Activated B cell treated with CpG ODN at 0.5 μM for 24 hours (primary cell): Measurements from ENCODE around the gene FRMD6. TPM values are rescaled to one million over a fixed set of nuclear protein-coding genes. Genes with fewer than 3 reads are reported as not detected.

Source experiments
- ATAC-seq: fragments of 200-7000 bp; cut with Tn5 transposase; one replicate; pipeline ENCODE4 v1.10.0; 2021; ENCODE audit warnings: low read depth, mild to moderate bottlenecking, moderate library complexity
- CTCF ChIA-PET: fragments of 350-600 bp; sonication (Branson Sonifier 250); formaldehyde crosslinking; loops from one replicate; lab custom pipeline; 2021; ENCODE audit warnings: antibody characterized with exemption; lab: Charles Lee
- POLR2A ChIA-PET: fragments of 350-600 bp; sonication (Branson Sonifier 250); formaldehyde crosslinking; loops from one replicate; lab custom pipeline; 2021; ENCODE audit warnings: antibody characterized with exemption; lab: Charles Lee
- DNase-seq: peaks from one replicate; pipeline ENCODE4 v3.0.0; 2022
- H3K27ac Mint-ChIP-seq: one replicate; pipeline ENCODE4 v1.8.0; 2020; ENCODE audit warnings: mixed read lengths
- H3K27me3 Mint-ChIP-seq: one replicate; pipeline ENCODE4 v1.8.0; 2021; ENCODE audit warnings: mixed read lengths
- H3K36me3 Mint-ChIP-seq: one replicate; pipeline ENCODE4 v1.8.0; 2021; ENCODE audit warnings: low read depth, mixed read lengths
- H3K4me1 Mint-ChIP-seq: one replicate; pipeline ENCODE4 v1.8.0; 2021; ENCODE audit warnings: mixed read lengths
- H3K4me3 Mint-ChIP-seq: one replicate; pipeline ENCODE4 v1.8.0; 2020; ENCODE audit warnings: mild to moderate bottlenecking, mixed read lengths
- H3K9me3 Mint-ChIP-seq: one replicate; pipeline ENCODE4 v1.8.0; 2020; ENCODE audit warnings: mixed read lengths
- intact Hi-C: fragments of 100-400 bp; cut with micrococcal nuclease; formaldehyde crosslinking; loops from one replicate; pipeline ENCODE4 v1.15.1; 2024
- total RNA-seq: library from RNA; stranded (reverse); gene quantifications from 2 replicates; pipeline ENCODE4 v1.2.3, GENCODE V29; 2022
- TF ChIP-seq, protein P1 (sequence below): fragments of 200-600 bp; IDR thresholded peaks from one replicate; pipeline ENCODE4 v1.8.0; 2022; ENCODE audit warnings: antibody characterized with exemption, mild to moderate bottlenecking

FRMD6 gene
- total RNA-seq, 1 donor from 2014 or later = 0.33 TPM

GRCh38 chr14:51674294-51675002 lies 22.7 kb downstream of the FRMD6 start:
- POLR2A ChIA-PET = no interaction called here

DNA sequence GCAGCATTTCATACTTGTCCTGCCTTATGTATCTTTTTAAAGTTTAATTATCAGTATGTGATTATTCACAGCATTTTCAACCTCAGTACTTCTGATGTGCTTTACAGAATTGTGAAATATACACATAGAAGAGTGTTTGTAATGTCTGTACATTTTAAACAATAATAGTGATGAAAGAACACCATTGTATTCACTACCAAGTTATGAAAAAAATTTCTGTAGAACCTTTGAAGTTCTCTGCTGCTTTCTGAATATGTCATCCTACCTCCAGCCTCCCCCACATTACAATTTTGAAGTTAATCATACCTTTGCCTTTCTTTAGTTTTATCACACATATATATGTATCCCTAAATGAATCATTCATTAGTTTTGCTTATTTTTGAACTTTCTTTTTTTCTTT lies 24.8 kb downstream of the FRMD6 start:
- no peak for ATAC-seq
- no peak overlapping the region for H3K27ac Mint-ChIP-seq
- H3K4me3 Mint-ChIP-seq = no peak overlapping the region
- intact Hi-C loops = no loop called here
- H3K36me3 Mint-ChIP-seq = no peaks in the 10 kb centered on the region
- ChIA-PET CTCF (no interaction called here), POLR2A (no interaction called here)
- DNase-seq = no peak
- TF ChIP-seq, protein P1, sequence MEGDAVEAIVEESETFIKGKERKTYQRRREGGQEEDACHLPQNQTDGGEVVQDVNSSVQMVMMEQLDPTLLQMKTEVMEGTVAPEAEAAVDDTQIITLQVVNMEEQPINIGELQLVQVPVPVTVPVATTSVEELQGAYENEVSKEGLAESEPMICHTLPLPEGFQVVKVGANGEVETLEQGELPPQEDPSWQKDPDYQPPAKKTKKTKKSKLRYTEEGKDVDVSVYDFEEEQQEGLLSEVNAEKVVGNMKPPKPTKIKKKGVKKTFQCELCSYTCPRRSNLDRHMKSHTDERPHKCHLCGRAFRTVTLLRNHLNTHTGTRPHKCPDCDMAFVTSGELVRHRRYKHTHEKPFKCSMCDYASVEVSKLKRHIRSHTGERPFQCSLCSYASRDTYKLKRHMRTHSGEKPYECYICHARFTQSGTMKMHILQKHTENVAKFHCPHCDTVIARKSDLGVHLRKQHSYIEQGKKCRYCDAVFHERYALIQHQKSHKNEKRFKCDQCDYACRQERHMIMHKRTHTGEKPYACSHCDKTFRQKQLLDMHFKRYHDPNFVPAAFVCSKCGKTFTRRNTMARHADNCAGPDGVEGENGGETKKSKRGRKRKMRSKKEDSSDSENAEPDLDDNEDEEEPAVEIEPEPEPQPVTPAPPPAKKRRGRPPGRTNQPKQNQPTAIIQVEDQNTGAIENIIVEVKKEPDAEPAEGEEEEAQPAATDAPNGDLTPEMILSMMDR = no peak
- peaks cover 3% of the 10 kb centered on the region for H3K27me3 Mint-ChIP-seq
- H3K9me3 Mint-ChIP-seq = no peaks in the 10 kb centered on the region
- H3K4me1 Mint-ChIP-seq = no peaks in the 10 kb centered on the region

More at GRCh38 chr14:51674294-51675002, 22.7 kb downstream of the FRMD6 start:
- Mint-ChIP-seq H3K9me3 (no peaks in the 10 kb centered on the region), H3K4me1 (no peaks in the 10 kb centered on the region), H3K4me3 (no peak overlapping the region), H3K27me3 (no peaks in the 10 kb centered on the region), H3K27ac (no peak overlapping the region), H3K36me3 (no peaks in the 10 kb centered on the region)
- TF ChIP-seq, protein P1 = no peak
- ATAC-seq (no peak), DNase-seq (no peak)
- intact Hi-C loops = no loop called here
- CTCF ChIA-PET = no interaction called here

DNA sequence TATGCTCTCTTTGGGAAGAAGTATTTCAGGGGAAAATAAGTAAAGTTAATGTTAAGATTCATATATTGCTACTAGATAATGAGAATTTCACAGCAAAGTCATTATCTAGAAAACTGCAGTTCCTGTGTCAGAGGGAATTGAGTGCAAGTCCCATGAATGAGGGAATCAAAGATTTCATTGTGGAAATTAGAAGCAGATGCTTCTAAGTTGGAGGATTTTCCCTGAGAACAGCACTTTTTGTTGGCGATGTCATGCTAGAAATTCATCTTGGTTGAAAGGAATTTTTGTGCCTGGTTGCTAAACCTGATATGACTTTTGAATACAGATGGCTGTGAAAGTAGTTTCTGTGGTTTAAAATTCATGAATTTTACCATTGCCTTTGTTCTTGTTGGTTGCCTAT lies 25.6 kb downstream of the FRMD6 start:
- H3K27ac Mint-ChIP-seq = no peak overlapping the region
- intact Hi-C loops = no loop called here
- DNase-seq (no peak), ATAC-seq (no peak)
- no peaks in the 10 kb centered on the region for H3K36me3 Mint-ChIP-seq
- TF ChIP-seq, protein P1 = no peak
- ChIA-PET CTCF (no interaction called here), POLR2A (no interaction called here)
- H3K9me3 Mint-ChIP-seq = no peaks in the 10 kb centered on the region
- H3K27me3 Mint-ChIP-seq = peaks cover 3% of the 10 kb centered on the region
- H3K4me1 Mint-ChIP-seq = no peaks in the 10 kb centered on the region
- H3K4me3 Mint-ChIP-seq = no peak overlapping the region

GRCh38 chr14:51677738-51678137 lies 26.0 kb downstream of the FRMD6 start:
- DNase-seq (no peak), ATAC-seq (no peak)
- no peak overlapping the region for H3K27ac Mint-ChIP-seq
- ChIA-PET POLR2A (no interaction called here), CTCF (no interaction called here)
- no peaks in the 10 kb centered on the region for H3K4me1 Mint-ChIP-seq
- no peak overlapping the region for H3K4me3 Mint-ChIP-seq
- intact Hi-C loops = no loop called here
- no peaks in the 10 kb centered on the region for H3K36me3 Mint-ChIP-seq
- peaks cover 3% of the 10 kb centered on the region for H3K27me3 Mint-ChIP-seq
- TF ChIP-seq, protein P1 = no peak
- no peaks in the 10 kb centered on the region for H3K9me3 Mint-ChIP-seq

DNA sequence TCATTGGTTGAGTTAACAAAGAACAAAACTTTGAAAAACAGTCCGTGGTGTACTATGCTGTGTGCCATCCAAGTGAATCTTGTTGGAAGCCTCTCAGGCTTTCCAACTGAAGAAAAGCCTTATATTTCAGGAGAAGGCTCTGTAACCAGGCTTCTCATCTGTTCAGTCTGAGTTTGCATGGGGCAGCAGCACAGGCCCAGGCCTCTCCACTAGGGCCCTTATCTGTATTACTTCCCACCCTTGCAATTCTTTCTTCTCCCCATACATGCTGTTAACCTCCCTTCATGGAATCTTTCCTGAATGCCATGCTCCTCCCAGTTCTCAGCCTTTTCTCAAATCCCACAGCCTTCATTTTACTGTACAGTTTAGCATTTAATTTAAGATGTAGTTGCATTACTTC lies 28.3 kb downstream of the FRMD6 start:
- H3K27ac Mint-ChIP-seq = no peak overlapping the region
- DNase-seq (no peak), ATAC-seq (no peak)
- H3K9me3 Mint-ChIP-seq = no peaks in the 10 kb centered on the region
- no peak overlapping the region for H3K4me3 Mint-ChIP-seq
- peaks cover 3% of the 10 kb centered on the region for H3K27me3 Mint-ChIP-seq
- H3K36me3 Mint-ChIP-seq = no peaks in the 10 kb centered on the region
- TF ChIP-seq, protein P1 = no peak
- intact Hi-C loops = loop anchor here (5.0 kb wide), 1 partner anchor 1667 kb away; no protein-coding TSS in a partner anchor
- POLR2A ChIA-PET = no interaction called here
- no peaks in the 10 kb centered on the region for H3K4me1 Mint-ChIP-seq
- CTCF ChIA-PET = no interaction called here
